Right lobe of liver (tissue), 6 donors: ENCODE measurements around the gene EHD3. TPM values are rescaled to one million over a fixed set of nuclear protein-coding genes. Genes with fewer than 3 reads are reported as not detected.

ENCODE experiments used
- ATAC-seq, 4 donors: fragments of 200-7000 bp; cut with Tn5 transposase; one replicate each; pipeline ENCODE4 v1.9.1; 2020; ENCODE audit warnings: mild to moderate bottlenecking in 4 of 4, moderate library complexity in 4 of 4
- DNase-seq, 3 donors: peaks; one replicate each; pipeline ENCODE4 v3.0.0-alpha.2; 2020
- H3K27ac ChIP-seq, 3 donors: fragments of 200-600 bp; one replicate each; pipeline ENCODE4 v1.8.0; 2022
- H3K27me3 ChIP-seq, 2 donors: fragments of 200-600 bp; one replicate each; pipeline ENCODE4 v1.8.0; 2022
- H3K36me3 ChIP-seq, 4 donors: fragments of 200-600 bp; sonication (generic) in 1 of 4; one replicate each; pipeline versions ENCODE4 v1.5.1 to v1.8.0; 2017 to 2022; ENCODE audit warnings: control low read depth in 1 of 4
- H3K4me1 ChIP-seq, 4 donors: fragments of 200-600 bp; sonication (generic) in 1 of 4; one replicate each; pipeline versions ENCODE4 v1.5.1 to v1.8.0; 2017 to 2022; ENCODE audit warnings: control low read depth in 1 of 4
- H3K4me3 ChIP-seq, 3 donors: fragments of 200-600 bp; one replicate each; pipeline ENCODE4 v1.8.0; 2022
- H3K9me3 ChIP-seq, 4 donors: fragments of 200-600 bp; sonication (generic) in 1 of 4; one replicate each; pipeline versions ENCODE4 v1.5.1 to v1.8.0; 2017 to 2022; ENCODE audit warnings: control low read depth in 1 of 4
- POLR2A ChIP-seq: fragments of 450-650 bp; IDR thresholded peaks from one replicate; pipeline ENCODE4 v1.6.1; 2017; ENCODE audit warnings: antibody characterized with exemption, mild to moderate bottlenecking
- WGBS: methylation state at CpG from one replicate; pipeline ENCODE4 v1.1.6; 2018; ENCODE audit warnings: low coverage, low lambda C conversion rate; ENCODE audit not compliant: insufficient coverage; ENCODE audit errors: missing lambda C conversion rate; 5-methylcytosine and 5-hydroxymethylcytosine counted together
- intact Hi-C, 2 donors: fragments of 100-400 bp; cut with DNase I; formaldehyde crosslinking; loops; one replicate each; pipeline versions ENCODE4 v1.11.2 to v1.14.1; 2022
- long read RNA-seq: library from polyadenylated mRNA; unstranded; transcript quantifications from one replicate; pipeline ENCODE4 v2.0.0, GENCODE V29; 2019
- total RNA-seq, 6 experiments: library from RNA; depleted of rRNA in 2 of 6; stranded (reverse); fragments of >200 nt in 2 of 6; fragmentation: NEBNext Ultra II Directional in 3 of 6; extraction: Animal tissue kit (Norgen Biotek cat#: 25700) in 3 of 6; gene quantifications; one replicate each; pipeline versions ENCODE4 v1.1.0 to v1.2.4, GENCODE V29; 2016 to 2023
- TF ChIP-seq, protein P1 (sequence below), 4 donors: fragments of 200-600 bp in 3 of 4; fragments of 450-650 bp in 1 of 4; IDR thresholded peaks; one replicate each; pipeline versions ENCODE4 v1.5.1 to v1.8.0; 2016 to 2022; ENCODE audit warnings: antibody characterized with exemption in 4 of 4, mild to moderate bottlenecking in 2 of 4
- donor health status: DM: no; HTN: yes; CAD: no.
- donor health status: DM: no; HTN: no; CAD: no.
- donor health status: DM: no; HTN: no; CAD: no.
- donor health status: DM: no; HTN: yes; CAD: no.
- donor health status: DM: no; HTN: yes; CAD: no.

The EHD3 gene
- total RNA-seq, result 10 to 100 TPM in 1 of 6 experiments, 1 to 10 TPM in 5; 4.0 to 10.6 (median 7.6) TPM
- long read RNA-seq, full-length matches to known transcripts, result 2 of 3 reads
- long read RNA-seq, partial matches to known transcripts, result 0 of 3 reads
- long read RNA-seq, other reads (novel, unspliced or antisense), result 1 of 3 reads

GRCh38 chr2:31233741-31234682 lies at the start of gene EHD3:
Gene EHD3 (plus strand): TSS chr2:31234152. CDS start chr2:31234622, 470 bp downstream.
- Histone ChIP-seq H3K4me1 (peaks cover 0 to 7% (median 0%) of the 10 kb centered on the region in 4 donors), H3K27ac (peak within 1 kb of the TSS in 2 of 3 donors; percentile 43 to 45), H3K36me3 (no peaks in the 10 kb centered on the region), H3K9me3 (no peaks in the 10 kb centered on the region), H3K27me3 (no peaks in the 10 kb centered on the region), H3K4me3 (peak within 1 kb of the TSS; percentile 48 to 64 (median 53))
- intact Hi-C loops, result no loop called here
- TF ChIP-seq, protein P1, sequence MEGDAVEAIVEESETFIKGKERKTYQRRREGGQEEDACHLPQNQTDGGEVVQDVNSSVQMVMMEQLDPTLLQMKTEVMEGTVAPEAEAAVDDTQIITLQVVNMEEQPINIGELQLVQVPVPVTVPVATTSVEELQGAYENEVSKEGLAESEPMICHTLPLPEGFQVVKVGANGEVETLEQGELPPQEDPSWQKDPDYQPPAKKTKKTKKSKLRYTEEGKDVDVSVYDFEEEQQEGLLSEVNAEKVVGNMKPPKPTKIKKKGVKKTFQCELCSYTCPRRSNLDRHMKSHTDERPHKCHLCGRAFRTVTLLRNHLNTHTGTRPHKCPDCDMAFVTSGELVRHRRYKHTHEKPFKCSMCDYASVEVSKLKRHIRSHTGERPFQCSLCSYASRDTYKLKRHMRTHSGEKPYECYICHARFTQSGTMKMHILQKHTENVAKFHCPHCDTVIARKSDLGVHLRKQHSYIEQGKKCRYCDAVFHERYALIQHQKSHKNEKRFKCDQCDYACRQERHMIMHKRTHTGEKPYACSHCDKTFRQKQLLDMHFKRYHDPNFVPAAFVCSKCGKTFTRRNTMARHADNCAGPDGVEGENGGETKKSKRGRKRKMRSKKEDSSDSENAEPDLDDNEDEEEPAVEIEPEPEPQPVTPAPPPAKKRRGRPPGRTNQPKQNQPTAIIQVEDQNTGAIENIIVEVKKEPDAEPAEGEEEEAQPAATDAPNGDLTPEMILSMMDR (IDR thresholded peaks at IDR 0.05), result peak; percentile 28 to 60 (median 44)
- TF ChIP-seq POLR2A, result peak; percentile 51
- WGBS, result 7% methylated on average over 9 of the region's 74 CpGs
- DNase-seq (peak; percentile 83 to 90 (median 86)), ATAC-seq (peak; percentile 94 to 97 (median 96))

- ATAC-seq (no peak), DNase-seq (no peak)
- no peak overlapping the region for H3K4me3 ChIP-seq
- intact Hi-C loops, result no loop called here
- no peak overlapping the region for H3K27ac ChIP-seq
- whole genome bisulfite sequencing, result 71% methylated on average over 2 of the region's 4 CpGs
- no peaks in the 10 kb centered on the region for H3K9me3 ChIP-seq
- no peaks in the 10 kb centered on the region for H3K4me1 ChIP-seq
- H3K36me3 ChIP-seq, result no peaks in the 10 kb centered on the region
- H3K27me3 ChIP-seq, result no peaks in the 10 kb centered on the region
- no peak for TF ChIP-seq POLR2A
- TF ChIP-seq, protein P1 (IDR thresholded peaks at IDR 0.05), result no peak
These were observed 46.8 kb upstream of the EHD3 start for GRCh38 chr2:31187166-31187565.

DNA sequence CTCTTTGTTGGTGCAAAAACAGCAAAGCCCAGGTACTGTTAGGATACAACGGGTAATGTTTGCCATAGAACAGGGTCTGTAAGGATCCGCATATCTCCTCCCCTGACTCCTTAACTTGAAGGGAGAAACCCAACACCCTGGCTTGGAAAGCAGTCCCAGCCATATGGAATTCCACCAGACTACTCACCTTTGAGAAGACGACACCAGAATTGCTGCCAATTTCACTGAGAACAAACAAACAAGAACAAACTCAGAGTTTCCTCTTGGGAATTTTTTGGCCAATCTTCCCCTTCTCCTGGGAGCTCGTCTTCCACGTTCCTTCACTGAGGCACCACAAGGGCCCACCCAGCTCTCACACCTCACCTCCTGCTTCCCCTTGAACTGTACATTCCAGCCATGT lies 45.8 kb upstream of the EHD3 start:
- ATAC-seq (no peak), DNase-seq (no peak)
- H3K36me3 ChIP-seq, result no peaks in the 10 kb centered on the region
- no peak overlapping the region for H3K27ac ChIP-seq
- TF ChIP-seq, protein P1 (IDR thresholded peaks at IDR 0.05), result no peak
- TF ChIP-seq POLR2A, result no peak
- no peaks in the 10 kb centered on the region for H3K9me3 ChIP-seq
- intact Hi-C loops, result no loop called here
- H3K27me3 ChIP-seq, result no peaks in the 10 kb centered on the region
- WGBS, result 42% methylated on average over 5 of the region's 5 CpGs
- no peaks in the 10 kb centered on the region for H3K4me1 ChIP-seq
- no peak overlapping the region for H3K4me3 ChIP-seq

DNA sequence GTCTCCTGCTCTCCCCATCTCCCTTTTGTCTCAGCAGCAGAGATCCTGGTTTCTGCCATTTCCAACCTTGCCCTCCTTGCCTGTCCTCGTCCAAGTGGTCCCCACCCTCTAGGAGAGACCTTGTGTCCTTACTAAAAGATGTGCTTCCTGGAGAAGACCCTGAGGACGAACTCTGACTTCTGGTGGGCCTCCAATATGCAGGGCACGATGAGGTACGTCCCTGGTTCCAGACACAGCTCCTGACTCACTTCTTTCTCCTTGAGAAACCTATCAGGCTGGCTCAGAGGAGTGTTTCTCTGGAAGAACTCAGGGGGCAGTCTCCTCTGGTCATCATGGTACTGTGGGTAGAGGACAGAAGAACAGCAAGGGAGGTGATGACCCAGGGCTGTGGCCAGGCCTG lies 44.8 kb upstream of the EHD3 start:
- intact Hi-C loops, result no loop called here
- no peak for DNase-seq
- Histone ChIP-seq H3K4me3 (no peak overlapping the region), H3K9me3 (no peaks in the 10 kb centered on the region), H3K27me3 (no peaks in the 10 kb centered on the region), H3K27ac (no peak overlapping the region), H3K4me1 (no peaks in the 10 kb centered on the region), H3K36me3 (no peaks in the 10 kb centered on the region)
- 17% methylated on average over 1 of the region's 4 CpGs for WGBS
- ATAC-seq, result no peak
- TF ChIP-seq POLR2A, result no peak
- TF ChIP-seq, protein P1 (IDR thresholded peaks at IDR 0.05), result no peak
